GM23338 (cell line): Measurements from ENCODE around the gene RGS17. TPM values are rescaled to one million over a fixed set of nuclear protein-coding genes. Genes with fewer than 3 reads are reported as not detected.
"Not testable (repeated sequence)": the region's sequence is repeated elsewhere in the genome, so short reads cannot be mapped to it uniquely, and the experiment has no call there.

ENCODE experiments used
- ATAC-seq: fragments of 200-7000 bp; cut with Tn5 transposase; 3 replicates; pipeline ENCODE4 v1.9.1; 2020
- DNase-seq: peaks from one replicate; pipeline ENCODE4 v3.0.0-alpha.2; 2015; ENCODE audit warnings: low spot score
- H2AFZ ChIP-seq: fragments of 200-600 bp; sonication (generic); 2 replicates; pipeline ENCODE4 v1.8.0; 2016; ENCODE audit warnings: antibody characterized with exemption, mild to moderate bottlenecking, moderate library complexity
- H3F3A ChIP-seq: fragments of 200-600 bp; sonication (generic); replicated peaks from 2 replicates; pipeline ENCODE4 v1.8.0; 2017; ENCODE audit warnings: antibody characterized with exemption, mixed run types, low read depth
- H3K27ac ChIP-seq: fragments of 200-600 bp; sonication (generic); 2 replicates; pipeline ENCODE4 v1.6.1; 2016; ENCODE audit warnings: low read depth
- H3K27me3 ChIP-seq: fragments of 200-600 bp; sonication (generic); 2 replicates; pipeline ENCODE4 v1.8.0; 2016; ENCODE audit warnings: mild to moderate bottlenecking, mixed run types, moderate library complexity; ENCODE audit not compliant: insufficient read depth
- H3K36me3 ChIP-seq: fragments of 200-600 bp; sonication (generic); 2 replicates; pipeline ENCODE4 v1.8.0; 2016; ENCODE audit warnings: mild to moderate bottlenecking; ENCODE audit not compliant: insufficient read depth
- H3K4me1 ChIP-seq: fragments of 200-600 bp; sonication (generic); 2 replicates; pipeline ENCODE4 v1.8.0; 2016; ENCODE audit warnings: mild to moderate bottlenecking, moderate library complexity; ENCODE audit not compliant: insufficient read depth
- H3K4me2 ChIP-seq: fragments of 200-600 bp; sonication (generic); 2 replicates; pipeline ENCODE4 v1.7.1; 2017; ENCODE audit warnings: mixed run types
- H3K4me3 ChIP-seq: fragments of 200-600 bp; sonication (generic); 2 replicates; pipeline ENCODE4 v1.6.1; 2016; ENCODE audit warnings: mixed run types
- H3K79me2 ChIP-seq: fragments of 200-600 bp; sonication (generic); replicated peaks from 2 replicates; pipeline ENCODE4 v1.8.0; 2017; ENCODE audit warnings: mild to moderate bottlenecking; ENCODE audit not compliant: insufficient read depth
- H3K9me2 ChIP-seq: fragments of 200-600 bp; sonication (generic); 2 replicates; pipeline ENCODE4 v1.8.0; 2017; ENCODE audit not compliant: insufficient read depth
- H4K20me1 ChIP-seq: fragments of 200-600 bp; sonication (generic); replicated peaks from 2 replicates; pipeline ENCODE4 v1.8.0; 2017; ENCODE audit warnings: mild to moderate bottlenecking; ENCODE audit not compliant: insufficient read depth
- H3K27ac Mint-ChIP-seq: 2 replicates; pipeline ENCODE4 v1.8.0; 2020; ENCODE audit warnings: inconsistent platforms, mild to moderate bottlenecking, moderate library complexity, mixed read lengths
- H3K27me3 Mint-ChIP-seq: 3 replicates; pipeline ENCODE4 v1.8.0; 2022; ENCODE audit warnings: low read depth, mild to moderate bottlenecking, moderate library complexity, mixed read lengths, inconsistent platforms; ENCODE audit not compliant: insufficient read depth, poor library complexity
- H3K36me3 Mint-ChIP-seq: 3 replicates; pipeline ENCODE4 v1.8.0; 2021; ENCODE audit warnings: low read depth, mild to moderate bottlenecking, inconsistent platforms, moderate library complexity, mixed read lengths
- H3K4me1 Mint-ChIP-seq: 3 replicates; pipeline ENCODE4 v1.8.0; 2020; ENCODE audit warnings: mild to moderate bottlenecking, inconsistent platforms, mixed read lengths
- H3K4me3 Mint-ChIP-seq: 3 replicates; pipeline ENCODE4 v1.8.0; 2021; ENCODE audit warnings: moderate library complexity, mild to moderate bottlenecking, inconsistent platforms, mixed read lengths
- H3K9me3 Mint-ChIP-seq: 3 replicates; pipeline ENCODE4 v1.8.0; 2020; ENCODE audit warnings: moderate library complexity, mild to moderate bottlenecking, inconsistent platforms, mixed read lengths
- POLR2AphosphoS5 ChIP-seq: IDR thresholded peaks from 2 replicates; pipeline ENCODE4 v1.6.1; 2016; ENCODE audit warnings: antibody characterized with exemption, low read depth
- polyA plus RNA-seq: library from polyadenylated mRNA; unstranded; fragments of >200 nt; fragmentation: Nextera tagmentation; extraction: Ambion mirVana; gene quantifications from 2 replicates; pipeline ENCODE4 v1.2.1, GENCODE V29; 2016
- total RNA-seq: library from RNA; depleted of rRNA; stranded (reverse); fragments of >200 nt; shearing (Covaris generic); gene quantifications from 2 replicates; pipeline ENCODE4 v1.2.3, GENCODE V29; 2014
- TF ChIP-seq, protein P1 (sequence below): fragments of 250-450 bp; sonication (Bioruptor Pico); IDR thresholded peaks from 2 replicates; pipeline ENCODE4 v1.5.0; 2020; ENCODE audit warnings: mild to moderate bottlenecking, moderate library complexity

Gene RGS17
- total and polyA plus RNA-seq, 2 experiments from 2014 or later: 12.1 to 12.3 TPM

DNA sequence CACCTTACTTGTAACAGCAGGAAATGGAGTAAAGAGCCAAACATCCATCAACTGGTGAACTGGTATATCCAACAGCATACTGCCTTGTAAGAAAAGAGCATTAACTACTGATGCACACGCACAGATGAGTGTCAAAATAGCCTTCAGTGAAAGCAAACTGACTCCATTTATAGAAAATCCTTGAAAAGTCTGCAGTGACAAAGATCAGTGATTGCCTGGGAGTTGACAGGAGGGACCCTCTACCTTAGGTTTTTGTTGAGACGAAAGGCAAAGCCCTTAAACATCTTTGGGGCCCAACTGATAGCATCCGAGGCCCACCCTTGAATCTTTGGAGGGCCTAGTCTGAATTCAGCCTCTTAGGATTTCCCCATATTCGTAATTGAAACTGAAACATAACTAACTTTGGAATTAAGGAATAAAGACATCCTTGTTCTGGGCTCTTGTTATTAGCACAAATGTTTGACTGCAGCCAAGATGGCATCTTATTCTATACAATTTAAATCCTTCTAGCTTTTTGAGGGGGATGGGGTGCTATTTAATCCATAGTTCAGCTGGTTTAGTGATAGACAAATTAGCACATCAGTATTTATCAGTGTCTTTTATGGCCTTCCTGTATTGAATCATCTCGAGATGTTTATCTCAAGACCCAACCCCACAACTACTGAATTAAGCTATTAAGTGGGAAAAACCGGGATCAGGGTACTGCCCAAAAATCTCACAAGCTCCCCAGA is 161.2 kb downstream of the RGS17 start:
- peak overlapping the region; percentile 16; the same call in 1 of the 2 replicates for H3K27ac ChIP-seq
- DNase-seq: no peak
- H4K20me1 ChIP-seq: peaks cover 36% of the 10 kb centered on the region
- H3K4me1 ChIP-seq: no peaks in the 10 kb centered on the region
- peaks cover 47% of the 10 kb centered on the region for H3K36me3 ChIP-seq
- H2AFZ ChIP-seq: no peak overlapping the region
- ATAC-seq: no peak
- no peak overlapping the region for H3K4me2 ChIP-seq
- Mint-ChIP-seq H3K36me3 (peaks cover 55% of the 10 kb centered on the region), H3K27ac (no peak overlapping the region), H3K9me3 (peaks cover 4% of the 10 kb centered on the region; the same call in 2 of the 3 replicates), H3K4me3 (no peak overlapping the region), H3K27me3 (no peaks in the 10 kb centered on the region), H3K4me1 (peaks cover under 1% of the 10 kb centered on the region; the same call in 1 of the 3 replicates)
- H3K27me3 ChIP-seq: no peaks in the 10 kb centered on the region
- H3F3A ChIP-seq: no peaks in the 10 kb centered on the region; the same call in 1 of the 2 replicates
- H3K9me2 ChIP-seq: no peaks in the 10 kb centered on the region
- peak; percentile 34 for TF ChIP-seq POLR2AphosphoS5
- TF ChIP-seq, protein P1, sequence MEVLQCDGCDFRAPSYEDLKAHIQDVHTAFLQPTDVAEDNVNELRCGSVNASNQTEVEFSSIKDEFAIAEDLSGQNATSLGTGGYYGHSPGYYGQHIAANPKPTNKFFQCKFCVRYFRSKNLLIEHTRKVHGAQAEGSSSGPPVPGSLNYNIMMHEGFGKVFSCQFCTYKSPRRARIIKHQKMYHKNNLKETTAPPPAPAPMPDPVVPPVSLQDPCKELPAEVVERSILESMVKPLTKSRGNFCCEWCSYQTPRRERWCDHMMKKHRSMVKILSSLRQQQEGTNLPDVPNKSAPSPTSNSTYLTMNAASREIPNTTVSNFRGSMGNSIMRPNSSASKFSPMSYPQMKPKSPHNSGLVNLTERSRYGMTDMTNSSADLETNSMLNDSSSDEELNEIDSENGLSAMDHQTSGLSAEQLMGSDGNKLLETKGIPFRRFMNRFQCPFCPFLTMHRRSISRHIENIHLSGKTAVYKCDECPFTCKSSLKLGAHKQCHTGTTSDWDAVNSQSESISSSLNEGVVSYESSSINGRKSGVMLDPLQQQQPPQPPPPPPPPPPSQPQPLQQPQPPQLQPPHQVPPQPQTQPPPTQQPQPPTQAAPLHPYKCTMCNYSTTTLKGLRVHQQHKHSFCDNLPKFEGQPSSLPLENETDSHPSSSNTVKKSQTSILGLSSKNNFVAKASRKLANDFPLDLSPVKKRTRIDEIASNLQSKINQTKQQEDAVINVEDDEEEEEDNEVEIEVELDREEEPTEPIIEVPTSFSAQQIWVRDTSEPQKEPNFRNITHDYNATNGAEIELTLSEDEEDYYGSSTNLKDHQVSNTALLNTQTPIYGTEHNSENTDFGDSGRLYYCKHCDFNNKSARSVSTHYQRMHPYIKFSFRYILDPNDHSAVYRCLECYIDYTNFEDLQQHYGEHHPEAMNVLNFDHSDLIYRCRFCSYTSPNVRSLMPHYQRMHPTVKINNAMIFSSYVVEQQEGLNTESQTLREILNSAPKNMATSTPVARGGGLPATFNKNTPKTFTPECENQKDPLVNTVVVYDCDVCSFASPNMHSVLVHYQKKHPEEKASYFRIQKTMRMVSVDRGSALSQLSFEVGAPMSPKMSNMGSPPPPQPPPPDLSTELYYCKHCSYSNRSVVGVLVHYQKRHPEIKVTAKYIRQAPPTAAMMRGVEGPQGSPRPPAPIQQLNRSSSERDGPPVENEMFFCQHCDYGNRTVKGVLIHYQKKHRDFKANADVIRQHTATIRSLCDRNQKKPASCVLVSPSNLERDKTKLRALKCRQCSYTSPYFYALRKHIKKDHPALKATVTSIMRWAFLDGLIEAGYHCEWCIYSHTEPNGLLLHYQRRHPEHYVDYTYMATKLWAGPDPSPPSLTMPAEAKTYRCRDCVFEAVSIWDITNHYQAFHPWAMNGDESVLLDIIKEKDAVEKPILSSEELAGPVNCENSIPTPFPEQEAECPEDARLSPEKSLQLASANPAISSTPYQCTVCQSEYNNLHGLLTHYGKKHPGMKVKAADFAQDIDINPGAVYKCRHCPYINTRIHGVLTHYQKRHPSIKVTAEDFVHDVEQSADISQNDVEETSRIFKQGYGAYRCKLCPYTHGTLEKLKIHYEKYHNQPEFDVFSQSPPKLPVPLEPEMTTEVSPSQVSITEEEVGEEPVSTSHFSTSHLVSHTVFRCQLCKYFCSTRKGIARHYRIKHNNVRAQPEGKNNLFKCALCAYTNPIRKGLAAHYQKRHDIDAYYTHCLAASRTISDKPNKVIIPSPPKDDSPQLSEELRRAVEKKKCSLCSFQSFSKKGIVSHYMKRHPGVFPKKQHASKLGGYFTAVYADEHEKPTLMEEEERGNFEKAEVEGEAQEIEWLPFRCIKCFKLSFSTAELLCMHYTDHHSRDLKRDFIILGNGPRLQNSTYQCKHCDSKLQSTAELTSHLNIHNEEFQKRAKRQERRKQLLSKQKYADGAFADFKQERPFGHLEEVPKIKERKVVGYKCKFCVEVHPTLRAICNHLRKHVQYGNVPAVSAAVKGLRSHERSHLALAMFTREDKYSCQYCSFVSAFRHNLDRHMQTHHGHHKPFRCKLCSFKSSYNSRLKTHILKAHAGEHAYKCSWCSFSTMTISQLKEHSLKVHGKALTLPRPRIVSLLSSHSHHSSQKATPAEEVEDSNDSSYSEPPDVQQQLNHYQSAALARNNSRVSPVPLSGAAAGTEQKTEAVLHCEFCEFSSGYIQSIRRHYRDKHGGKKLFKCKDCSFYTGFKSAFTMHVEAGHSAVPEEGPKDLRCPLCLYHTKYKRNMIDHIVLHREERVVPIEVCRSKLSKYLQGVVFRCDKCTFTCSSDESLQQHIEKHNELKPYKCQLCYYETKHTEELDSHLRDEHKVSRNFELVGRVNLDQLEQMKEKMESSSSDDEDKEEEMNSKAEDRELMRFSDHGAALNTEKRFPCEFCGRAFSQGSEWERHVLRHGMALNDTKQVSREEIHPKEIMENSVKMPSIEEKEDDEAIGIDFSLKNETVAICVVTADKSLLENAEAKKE: no peak
- no peak overlapping the region for H3K4me3 ChIP-seq
- H3K79me2 ChIP-seq: peaks cover 28% of the 10 kb centered on the region

DNA sequence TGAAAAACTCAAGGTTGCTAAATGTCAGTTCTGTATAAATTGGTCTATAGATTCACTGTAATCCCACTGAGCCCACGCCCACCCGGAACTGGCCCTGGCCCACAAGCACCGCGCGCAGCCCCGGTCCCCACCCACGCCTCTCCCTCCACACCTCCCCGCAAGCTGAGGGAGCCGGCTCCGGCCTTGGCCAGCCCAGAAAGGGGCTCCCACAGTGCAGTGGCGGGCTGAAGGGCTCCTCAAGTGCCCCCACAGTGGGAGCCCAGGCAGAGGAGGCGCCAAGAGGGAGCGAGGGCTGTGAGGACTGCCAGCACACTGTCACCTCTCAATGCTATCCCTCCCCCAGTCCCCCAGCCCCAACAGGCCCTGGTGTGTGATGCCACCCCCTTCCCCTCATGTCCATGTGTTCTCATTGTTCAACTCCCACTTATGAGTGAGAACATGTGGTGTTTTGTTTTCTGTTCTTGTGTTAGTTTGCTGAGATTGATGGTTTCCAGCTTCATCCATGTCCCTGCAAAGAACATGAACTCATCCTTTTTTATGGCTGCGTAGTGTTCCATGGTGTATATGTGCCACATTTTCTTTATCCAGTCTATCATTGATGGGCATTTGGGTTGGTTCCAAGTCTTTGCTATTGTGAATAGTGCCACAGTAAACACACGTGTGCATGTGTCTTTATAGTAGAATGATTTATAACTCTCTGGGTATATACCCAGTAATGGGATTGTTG is 164.8 kb downstream of the RGS17 start:
- not testable (repeated sequence) for H3K4me2 ChIP-seq, H3K27ac Mint-ChIP-seq, ATAC-seq, H3K4me3 ChIP-seq, H3F3A ChIP-seq, H3K4me1 ChIP-seq, H3K9me3 Mint-ChIP-seq, H2AFZ ChIP-seq, H4K20me1 ChIP-seq, DNase-seq, H3K79me2 ChIP-seq, H3K4me1 Mint-ChIP-seq, H3K27me3 ChIP-seq, H3K27me3 Mint-ChIP-seq, H3K27ac ChIP-seq, H3K9me2 ChIP-seq, H3K4me3 Mint-ChIP-seq
- peaks cover 22% of the 10 kb centered on the region for H3K36me3 Mint-ChIP-seq
- H3K36me3 ChIP-seq: peaks cover 12% of the 10 kb centered on the region
